GM19240 (cell line): ENCODE measurements around the gene DRD2.
"Not testable (repeated sequence)": the region's sequence is repeated elsewhere in the genome, so short reads cannot be mapped to it uniquely, and the experiment has no call there.

Source experiments
- DNase-seq: peaks from one replicate; pipeline ENCODE4 v3.0.0; 2011; ENCODE audit warnings: low spot score; ENCODE audit not compliant: insufficient read length

Gene DRD2

DNA sequence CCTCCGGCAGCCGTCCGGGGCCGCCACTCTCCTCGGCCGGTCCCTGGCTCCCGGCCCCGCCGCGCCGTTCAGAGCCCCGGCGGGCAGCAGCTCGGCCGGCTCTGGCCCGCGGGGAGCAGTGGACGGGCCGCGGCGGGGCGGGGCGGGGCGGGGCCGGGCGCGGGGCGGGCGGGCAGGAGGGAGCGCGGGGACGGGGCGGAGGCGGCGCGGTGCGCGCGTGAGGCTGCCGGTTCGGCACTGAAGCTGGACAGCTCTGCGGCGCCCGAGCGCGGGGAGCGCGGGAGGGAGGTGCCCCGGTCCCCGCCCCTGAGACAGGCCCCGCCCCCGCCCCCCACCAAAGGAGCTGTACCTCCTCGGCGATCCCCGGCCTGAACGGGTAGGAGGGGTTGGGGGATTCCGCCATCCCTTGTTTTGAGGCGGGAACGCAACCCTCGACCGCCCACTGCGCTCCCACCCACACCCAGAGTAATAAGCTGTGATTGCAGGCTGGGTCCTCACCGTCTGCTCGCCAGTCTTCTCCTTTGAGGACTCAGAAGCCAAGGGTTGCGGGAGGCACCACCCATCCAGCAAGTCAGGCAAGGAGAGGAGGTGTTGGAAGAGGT is at the start of gene DRD2:
DRD2 (minus strand) TSS at position 239 of the 602 bp plus-strand sequence. CDS start 50,747 bp downstream, outside the sequence.
- no peak for DNase-seq

DNA sequence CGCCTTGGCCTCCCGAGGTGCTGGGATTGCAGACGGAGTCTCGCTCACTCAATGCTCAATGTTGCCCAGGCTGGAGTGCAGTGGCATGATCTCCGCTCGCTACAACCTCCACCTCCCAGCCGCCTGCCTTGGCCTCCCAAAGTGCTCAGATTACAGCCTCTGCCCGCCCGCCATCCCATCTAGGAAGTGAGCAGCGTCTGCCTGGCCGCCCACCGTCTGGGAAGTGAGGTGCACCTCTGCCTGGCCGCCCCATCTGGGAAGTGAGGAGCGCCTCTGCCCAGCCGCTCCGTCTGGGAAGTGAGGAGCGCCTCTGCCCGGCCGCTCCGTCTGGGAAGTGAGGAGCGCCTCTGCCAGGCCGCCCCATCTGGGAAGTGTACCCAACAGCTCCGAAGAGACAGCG is 48.7 kb upstream of the DRD2 start:
- DNase-seq, result not testable (repeated sequence)

DNA sequence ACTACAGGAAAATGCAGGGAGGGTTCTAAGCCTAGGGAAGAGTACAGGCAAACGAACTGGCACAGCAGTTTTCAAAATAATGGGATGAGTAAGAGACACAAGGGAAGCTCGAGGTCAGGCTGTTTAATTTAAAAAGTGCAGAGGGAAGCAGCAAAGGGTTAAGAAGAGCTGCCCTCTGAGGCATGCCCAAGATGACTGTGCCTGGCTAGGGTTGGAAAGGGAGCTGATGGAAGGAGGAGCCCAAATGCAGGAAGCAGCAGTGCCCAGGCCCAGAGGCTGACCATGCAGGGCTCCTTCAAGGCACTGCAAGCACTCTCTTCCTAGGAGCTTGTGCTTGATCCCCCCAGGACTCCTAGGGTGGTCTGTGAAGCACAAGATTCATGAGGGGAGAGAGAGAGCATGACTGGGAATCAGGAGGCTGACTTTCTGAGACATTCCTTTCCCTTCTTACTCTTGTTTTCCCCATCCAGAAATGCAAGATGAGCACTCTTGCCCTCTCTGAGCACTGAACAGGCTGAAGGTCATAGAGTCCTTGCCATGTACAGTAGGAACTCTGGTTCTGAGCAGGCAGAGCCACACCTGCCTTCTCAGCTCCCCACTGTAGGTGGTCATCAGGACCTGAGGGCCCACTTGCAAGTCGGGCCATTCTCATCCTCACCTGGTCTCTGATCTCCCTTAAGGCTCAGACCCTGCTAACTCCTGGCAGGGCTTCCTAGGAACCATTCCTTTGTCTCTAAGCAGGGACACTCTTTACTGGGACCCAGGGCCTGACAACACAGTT is 46.7 kb upstream of the DRD2 start:
- DNase-seq, result no peak

DNA sequence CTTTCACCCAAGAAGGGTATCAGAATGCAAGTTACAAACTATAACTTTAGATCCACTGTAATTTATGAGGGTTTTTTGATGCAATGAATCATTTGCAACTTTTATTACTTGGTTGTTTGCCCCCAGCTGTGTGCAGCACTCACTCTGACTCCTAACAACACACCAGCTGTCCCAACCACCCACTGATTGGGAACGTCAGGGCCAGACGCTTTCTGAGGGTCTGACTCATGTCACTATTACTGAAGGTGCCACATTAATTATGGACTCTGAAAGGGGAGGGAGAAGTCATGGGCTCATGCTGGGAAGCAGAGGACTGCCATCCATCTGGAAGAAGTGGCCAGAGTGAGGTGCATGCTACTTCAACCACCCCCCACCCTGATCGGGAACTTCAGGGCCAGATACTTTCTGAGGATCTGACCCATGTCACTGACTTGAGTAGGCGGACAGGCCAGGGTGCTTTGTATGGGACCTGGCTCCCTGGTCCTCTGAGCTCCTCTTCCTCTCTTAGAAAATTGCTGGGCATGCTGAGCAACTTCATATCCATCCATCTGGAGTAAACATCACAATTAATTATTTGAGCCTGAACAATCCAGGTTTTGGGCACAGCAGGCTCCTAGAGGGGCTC is 44.9 kb upstream of the DRD2 start:
- no peak for DNase-seq

DNA sequence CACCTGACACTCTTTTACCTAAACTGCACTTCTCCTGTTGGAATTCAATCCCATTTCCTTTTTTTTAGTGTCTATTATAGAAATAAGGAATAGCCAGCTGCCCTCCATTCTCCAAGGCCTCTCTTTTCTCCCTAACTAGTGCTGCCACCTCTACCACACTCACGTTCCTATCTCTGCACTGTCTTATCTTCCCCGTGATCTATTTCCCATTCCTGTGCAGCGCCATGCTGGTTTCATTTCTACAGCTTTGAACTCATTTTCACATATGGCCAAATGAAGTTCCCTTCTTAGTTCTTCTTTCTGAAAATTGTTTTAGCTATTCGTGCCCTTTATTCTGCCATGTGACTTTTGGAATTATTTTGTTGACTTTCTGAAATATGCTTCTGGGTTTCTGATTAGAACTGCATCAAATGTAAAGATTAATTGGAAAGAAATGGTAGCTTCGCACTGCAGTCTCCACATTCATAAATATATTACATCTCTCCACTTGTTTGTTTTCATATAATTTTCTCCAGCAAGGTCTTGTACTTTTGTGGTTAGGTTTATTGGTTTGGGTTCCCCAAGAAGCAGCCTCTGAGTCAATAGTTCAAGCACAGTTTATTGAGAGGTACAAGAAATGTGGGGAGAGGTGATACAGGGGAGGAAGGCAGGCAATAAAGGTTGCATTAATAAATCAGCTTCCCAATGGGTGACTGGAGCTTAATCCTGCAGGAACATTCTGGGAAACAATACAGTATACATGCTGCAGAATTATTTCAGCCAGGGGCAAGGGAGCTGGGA is 43.7 kb upstream of the DRD2 start:
- no peak for DNase-seq

DNA sequence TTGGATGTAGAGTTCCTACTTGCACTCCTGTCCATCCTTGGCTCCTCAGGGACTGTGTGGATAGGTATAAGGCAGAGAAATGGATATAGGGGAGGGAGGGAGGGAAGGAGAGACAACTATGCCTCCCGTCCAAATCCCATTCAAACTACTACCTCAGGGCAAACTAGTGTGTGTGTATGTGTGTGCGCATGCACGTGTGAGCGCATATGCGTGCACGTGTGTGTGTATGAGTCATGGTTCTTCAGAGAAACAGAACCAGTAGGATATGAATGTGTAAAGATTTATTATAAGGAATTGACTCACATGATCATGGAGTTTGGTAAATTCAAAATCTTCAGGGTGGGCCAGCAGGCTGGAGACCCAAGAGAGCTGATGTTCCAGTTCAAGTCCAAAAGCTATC is 42.2 kb upstream of the DRD2 start:
- DNase-seq, result no peak

DNA sequence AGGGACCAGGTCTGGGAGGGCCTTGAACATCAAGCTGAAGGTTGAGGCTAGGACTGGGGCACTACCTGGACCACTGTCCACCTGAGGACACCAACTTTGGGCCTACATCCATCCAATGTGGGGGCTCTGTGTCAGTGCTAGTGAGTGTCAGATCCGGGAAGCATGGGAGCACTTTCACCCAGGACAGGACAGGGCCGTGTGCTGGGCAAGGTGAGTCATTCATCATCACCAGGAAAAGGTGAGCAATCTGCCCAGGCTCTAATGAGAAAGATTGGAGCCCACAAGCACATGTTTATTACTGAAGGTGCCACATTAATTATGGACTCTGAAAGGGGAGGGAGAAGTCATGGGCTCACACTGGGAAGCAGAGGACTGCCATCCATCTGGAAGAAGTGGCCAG is 39.7 kb upstream of the DRD2 start:
- DNase-seq, result no peak

DNA sequence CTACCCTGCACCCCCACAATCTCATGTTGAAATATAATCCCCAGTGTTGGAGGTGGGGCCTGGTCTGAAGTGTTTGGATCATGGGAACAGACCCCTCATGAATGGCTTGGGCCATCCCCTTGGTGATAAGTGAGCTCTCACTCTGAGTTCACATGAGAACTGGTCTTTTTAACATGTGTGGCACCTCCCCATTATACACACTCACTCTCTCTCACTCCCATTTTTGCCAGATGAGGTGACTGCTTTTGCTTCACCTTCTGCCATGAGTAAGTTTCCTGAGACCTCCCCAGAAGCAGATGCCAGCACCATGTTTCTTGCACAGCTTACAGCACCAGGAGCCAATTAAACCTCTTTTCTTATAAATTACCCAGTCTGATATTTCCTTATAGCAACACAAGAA is 32.1 kb upstream of the DRD2 start:
- DNase-seq, result no peak

DNA sequence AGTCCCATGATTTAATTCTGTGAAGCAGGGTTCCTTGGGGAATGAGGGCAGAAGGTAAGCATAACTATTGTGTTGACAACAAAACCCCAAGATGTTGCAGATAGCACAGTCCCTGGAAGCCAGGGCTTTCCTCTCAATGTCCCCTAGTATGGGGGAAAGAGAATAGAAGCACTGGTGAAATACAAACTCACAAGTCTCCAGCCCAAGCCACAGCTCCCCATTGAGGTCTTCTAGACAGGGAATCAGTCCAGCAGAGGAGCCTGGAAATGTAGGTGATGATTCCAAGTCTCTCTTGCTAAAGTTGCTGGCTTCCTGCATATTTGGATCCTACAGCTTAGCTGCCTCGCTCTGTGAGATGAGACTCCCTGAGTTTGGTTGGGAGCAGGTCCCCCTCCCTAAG is 31.7 kb upstream of the DRD2 start:
- DNase-seq, result no peak

DNA sequence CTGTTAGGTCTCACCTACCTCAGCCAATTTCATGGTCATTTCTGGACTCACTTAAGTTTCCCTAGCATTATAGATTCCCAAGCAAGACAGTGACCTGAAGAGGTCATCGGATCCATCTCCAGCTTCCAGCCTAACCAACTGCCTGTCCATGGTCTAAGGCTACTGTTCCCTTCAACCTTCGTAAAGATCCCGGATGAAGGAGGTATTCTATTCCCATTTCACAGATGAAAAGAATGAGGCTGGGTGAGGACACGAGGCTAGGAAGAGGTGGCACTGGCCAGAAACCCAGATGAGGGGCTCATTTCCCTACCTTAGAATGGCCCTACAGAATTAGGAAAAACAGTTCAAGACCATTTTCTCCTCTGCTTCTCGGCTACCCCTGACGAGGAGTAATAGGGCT is 31.3 kb upstream of the DRD2 start:
- DNase-seq, result no peak

GRCh38 chr11:113505541-113506375 is 30.6 kb upstream of the DRD2 start:
- no peak for DNase-seq

- no peak for DNase-seq
Measured at GRCh38 chr11:113505046-113505445, 29.8 kb upstream of the DRD2 start.

DNA sequence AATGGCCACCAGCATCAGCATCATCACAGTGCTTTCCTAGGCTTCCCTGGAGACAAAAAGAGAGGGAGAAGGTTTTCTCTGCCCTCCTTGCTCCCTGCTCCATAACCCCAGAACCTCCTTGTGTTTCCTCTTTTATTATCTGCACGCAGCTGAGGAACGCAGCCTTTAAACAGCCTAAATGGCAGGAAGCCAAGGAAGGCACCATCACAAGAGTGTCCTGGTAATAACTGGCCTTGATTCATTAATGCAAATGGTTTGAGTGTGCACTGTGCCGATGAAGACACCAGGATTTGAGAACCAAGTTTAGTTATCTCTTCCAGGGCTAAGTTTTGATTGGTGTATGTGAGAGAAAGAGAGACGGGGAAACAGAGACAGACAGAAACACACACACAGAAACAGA is 29.4 kb upstream of the DRD2 start:
- no peak for DNase-seq

DNA sequence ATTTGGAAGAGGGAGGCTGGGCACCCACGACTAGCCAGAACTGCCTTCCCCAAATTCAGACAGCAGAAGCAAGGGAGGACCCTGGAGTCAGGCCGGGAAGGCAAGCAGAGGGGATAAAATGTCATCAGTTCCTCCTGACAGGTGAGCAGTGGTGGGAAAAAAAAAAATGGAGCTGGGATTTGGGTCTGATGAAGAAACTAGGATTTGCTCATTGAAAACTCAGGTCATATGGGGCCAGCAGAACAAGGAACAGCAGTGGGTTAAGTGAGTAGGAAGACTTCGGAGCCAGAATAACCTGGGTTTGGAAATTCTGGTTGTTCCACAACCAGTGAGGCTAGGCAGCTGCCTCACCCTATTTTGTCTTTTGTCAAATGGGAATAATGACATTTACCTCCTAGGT is 28.9 kb upstream of the DRD2 start:
- DNase-seq, result no peak

- no peak for DNase-seq
Measured at GRCh38 chr11:113497066-113497910, 22.1 kb upstream of the DRD2 start.

DNA sequence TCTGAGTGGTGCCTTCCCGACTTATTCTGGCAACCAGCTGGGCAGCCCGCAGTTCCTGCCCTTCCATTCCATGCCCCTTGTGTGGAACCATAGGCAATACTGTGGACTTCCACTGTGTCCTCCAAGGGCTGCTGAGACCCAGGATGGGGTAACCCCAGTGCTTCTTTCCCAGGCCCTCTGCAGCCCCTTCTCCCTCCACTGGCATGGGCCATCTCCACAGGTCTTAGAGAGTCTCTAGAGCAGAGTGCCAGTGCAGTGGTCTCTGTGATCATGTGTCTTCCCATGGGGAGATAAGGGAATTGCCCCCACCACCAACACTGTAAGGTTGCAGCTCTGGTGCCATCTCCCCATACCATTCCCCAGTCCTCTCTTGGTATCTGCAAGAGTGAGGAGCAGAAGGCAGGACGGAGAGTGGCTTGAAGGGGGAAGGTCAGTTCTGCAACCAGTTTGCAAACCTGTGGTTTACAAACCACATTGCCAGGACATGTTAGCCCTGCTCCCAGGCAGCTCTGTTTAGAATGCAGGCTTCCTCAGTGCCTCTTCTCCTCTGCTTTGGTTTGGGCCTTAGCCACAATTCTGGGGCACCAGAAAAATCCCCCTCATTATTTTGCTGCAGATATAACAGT is 20.9 kb upstream of the DRD2 start:
- no peak for DNase-seq

DNA sequence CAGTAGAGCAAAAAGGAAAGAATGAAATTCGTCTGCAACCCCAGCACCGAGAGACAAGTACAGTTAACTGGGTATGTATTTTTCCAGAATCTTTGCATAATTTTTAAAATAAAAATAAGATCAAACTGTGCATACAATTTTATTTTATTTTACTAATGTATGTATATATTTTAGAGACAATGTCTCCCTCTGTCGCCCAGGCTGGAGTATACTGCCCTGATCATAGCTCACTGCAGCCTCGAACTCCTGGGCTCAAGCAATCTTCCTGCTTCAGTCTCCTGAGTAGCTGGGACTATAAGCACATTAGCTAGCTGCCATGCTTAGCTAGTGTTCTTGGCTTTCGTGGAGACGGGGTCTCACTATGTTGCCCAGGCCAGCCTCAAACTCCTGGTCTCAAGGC is 18.8 kb upstream of the DRD2 start:
- no peak for DNase-seq

DNA sequence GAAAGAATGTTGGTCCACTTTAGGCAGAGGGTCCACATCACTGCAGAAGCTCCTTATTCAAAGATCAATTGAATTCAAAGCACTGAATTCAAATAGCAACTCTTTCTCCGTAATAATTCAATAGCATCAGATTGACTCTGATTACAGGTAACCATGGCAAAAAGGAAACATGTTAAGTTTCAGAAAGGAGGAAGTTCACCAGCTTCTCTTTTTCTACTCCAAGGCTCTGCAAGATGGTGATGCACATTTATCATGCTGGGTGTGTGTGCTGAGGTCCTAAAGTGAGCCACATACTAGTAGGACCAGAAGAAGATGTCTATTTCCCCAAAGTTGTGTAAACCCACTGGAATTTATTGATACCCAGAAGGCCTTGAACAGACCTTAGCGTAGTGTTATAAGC is 18.0 kb upstream of the DRD2 start:
- DNase-seq, result no peak

GRCh38 chr11:113488931-113489351 is 13.7 kb upstream of the DRD2 start:
- DNase-seq, result no peak

DNA sequence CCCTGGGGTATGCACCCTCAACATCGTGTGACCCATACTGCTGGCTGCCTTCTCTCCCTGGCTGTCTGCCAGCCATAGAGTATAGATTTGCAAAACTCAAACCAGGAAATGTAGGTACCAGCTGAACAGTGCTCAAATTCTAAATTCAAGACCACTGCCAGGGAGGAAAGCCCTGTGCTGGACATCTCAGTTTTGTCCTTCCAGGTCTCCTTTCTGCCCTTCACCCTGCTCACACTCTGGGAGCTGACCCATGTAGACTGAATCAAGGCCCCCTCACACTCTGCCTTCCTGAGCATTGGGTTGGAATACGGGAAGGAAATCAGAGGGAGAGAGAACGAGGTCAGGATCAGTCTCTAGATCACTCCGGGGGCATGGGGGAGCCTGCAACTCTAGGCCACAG is 12.4 kb upstream of the DRD2 start:
- DNase-seq, result no peak
